ENCODE results near the gene BSCL2. TPM values are rescaled to one million over a fixed set of nuclear protein-coding genes. Genes with fewer than 3 reads are reported as not detected.
A peak's percentile ranks its signal among the peaks of the same experiment; 100 is the strongest.
"Not testable (repeated sequence)": the region's sequence is repeated elsewhere in the genome, so short reads cannot be mapped to it uniquely, and the experiment has no call there.

Gene BSCL2
- total RNA-seq, 1 donor from 2014 or later, result 42.4 TPM

- no peak for ATAC-seq
Measured at GRCh38 chr11:62682518-62682917, 24.7 kb downstream of the BSCL2 start.

GRCh38 chr11:62680825-62681240 is 26.4 kb downstream of the BSCL2 start:
- peak; percentile 77 for ATAC-seq

DNA sequence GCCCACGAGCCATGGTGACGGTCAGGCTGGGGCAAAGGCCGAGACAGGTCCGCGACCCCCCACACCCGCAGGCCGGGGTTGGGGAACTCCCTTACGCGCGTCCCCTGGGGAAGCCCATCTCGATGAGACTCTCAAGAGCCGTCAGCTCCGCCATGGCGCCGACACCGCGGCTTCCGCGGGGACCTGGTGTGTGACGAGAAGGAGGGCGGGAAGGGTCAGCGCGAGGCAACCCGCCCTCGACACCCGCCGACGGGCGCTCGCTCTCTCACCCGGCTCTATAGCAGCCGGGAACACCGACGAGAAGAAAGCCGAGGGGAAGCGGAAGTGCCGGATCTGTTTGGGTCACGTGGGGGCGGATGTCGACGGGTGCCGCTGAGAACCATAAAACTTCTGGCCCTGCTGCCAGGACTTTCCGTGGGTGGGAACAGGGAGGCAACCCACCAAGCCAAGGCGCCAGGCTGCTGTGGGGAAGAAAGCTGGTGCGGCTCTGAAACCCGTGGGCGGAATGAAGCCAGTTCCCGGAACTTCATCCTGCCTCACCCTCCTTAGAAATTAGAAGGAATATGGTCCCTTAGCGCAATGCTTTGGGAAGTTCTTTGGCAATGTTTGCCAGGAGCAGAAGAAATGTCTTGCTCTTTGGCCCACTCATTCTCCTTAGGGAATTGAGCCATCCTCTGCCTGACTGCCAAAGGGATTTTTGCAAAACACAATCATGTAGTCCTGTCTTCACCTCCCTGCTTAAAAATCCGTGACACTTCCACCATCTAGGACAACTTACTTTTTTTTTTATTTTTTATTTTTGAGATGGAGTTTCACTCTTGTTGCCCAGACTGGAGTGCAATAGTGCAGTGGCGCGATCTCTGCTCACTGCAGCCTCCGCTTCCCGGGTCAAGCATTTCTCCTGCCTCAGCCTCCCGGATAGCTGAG is 28.2 kb downstream of the BSCL2 start, which contains the start of gene UBXN1:
UBXN1 (minus strand) TSS at position 304 of the 927 bp plus-strand sequence; CDS start at position 154, 150 bp downstream.
- peak; percentile 84 for ATAC-seq

DNA sequence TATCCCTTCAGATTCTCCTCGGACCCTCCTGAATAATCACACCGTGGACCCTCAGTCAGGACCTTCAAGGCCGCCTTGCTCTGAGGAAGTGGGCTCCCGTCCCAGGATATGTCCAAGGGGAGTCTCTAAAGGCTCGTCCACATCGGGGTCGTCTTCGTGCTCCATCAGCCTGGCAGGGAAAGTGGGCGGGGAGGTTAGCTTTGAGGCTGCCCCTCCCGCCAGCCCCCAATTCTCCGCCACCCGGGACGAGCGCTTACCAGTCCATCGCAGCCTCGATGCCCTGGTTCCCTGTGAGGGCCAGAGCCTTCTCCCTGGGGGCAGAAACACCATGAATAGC is 28.8 kb downstream of the BSCL2 start:
- ATAC-seq, result no peak

DNA sequence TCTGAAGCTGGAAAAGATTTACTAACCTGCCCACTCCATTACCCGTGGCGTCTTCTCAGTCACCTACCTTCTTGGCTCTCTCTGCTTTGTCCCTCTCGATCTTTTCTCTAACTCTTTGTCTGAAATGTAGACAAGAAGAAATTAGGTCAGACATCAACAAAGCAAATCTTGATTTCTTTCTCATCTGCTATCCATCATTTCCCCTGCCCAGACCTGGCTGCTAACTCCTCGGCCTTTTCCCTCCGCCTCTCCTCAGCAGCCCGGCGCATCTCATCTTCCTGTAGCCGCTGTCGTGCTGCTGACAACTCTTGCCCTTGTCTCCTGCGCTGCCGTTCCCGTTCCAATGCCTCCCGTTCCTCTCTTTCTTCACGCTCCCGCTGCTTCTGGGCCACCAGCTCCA is 29.5 kb downstream of the BSCL2 start:
- no peak for ATAC-seq

GRCh38 chr11:62677156-62677555 is 30.1 kb downstream of the BSCL2 start:
- ATAC-seq, result no peak

DNA sequence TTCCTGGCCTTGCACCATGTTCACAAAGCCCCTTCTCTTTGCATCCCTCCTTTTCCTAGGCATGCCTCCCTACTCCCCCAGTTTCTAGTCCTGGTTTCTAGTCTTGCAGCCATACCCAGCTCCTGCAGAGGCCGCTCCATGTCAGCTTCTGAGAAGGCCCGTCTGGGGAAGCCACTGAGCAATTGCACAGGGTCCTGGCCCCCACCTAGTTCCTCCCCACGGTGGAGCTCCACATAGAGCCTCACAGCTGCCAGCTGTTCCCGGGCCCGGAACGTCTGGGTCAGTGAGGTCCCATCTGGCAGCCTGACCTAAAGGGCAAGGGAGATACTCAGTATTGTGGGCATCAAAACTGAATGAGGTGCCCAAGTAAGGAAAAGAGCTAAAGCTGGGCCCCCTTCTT is 30.5 kb downstream of the BSCL2 start:
- ATAC-seq, result no peak

GRCh38 chr11:62675415-62675814 is 31.8 kb downstream of the BSCL2 start:
- ATAC-seq, result not testable (repeated sequence)

DNA sequence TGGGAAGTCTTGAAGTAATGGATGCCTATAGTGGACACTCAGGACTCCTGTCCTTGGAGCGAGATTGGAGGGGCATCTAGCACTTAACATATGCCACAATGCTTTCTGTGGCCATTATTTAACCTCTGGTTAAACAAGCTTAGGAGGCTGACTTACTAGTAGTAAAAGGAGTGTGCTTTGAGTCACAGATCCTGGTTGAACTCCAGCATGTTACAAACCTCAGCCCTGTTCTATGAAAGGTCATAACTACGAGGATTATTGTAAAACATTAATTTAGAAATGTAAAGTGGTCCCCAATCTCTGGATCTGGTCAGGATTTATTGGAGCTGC is 34.1 kb downstream of the BSCL2 start:
- peak; percentile 43 for ATAC-seq

- ATAC-seq, result peak; percentile 75
Measured at GRCh38 chr11:62671608-62672389, 35.4 kb downstream of the BSCL2 start, which contains the start of the genes LBHD1 and UQCC3. TSS of gene LBHD1 (minus strand) at chr11:62672267. CDS start at chr11:62670031, 2,236 bp downstream. TSS of gene UQCC3 (plus strand) at chr11:62671673. CDS start at chr11:62671746, 73 bp downstream.

DNA sequence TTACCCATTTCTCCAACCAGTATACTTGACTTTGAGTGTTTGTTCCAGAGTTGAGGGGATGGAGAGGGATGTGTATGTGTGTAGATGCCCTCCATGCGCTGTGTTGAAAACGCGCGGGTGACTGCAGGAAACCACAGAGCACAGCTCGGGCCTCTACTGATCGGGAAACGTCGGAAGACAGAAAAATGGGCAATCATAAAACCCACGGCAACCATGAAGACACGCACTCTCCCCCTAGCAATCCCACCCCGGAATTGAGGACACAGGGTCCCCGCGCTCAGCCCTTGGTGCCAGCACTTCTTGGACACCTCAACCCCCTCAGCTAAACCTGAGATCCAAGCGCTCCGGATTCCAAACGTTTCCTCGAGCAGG is 36.0 kb downstream of the BSCL2 start:
- ATAC-seq, result peak; percentile 32

GRCh38 chr11:62669420-62670161 is 37.6 kb downstream of the BSCL2 start:
- ATAC-seq, result no peak

- ATAC-seq, result no peak
Measured at GRCh38 chr11:62667460-62667859, 39.8 kb downstream of the BSCL2 start.

- ATAC-seq, result no peak
Measured at GRCh38 chr11:62666259-62666926, 40.8 kb downstream of the BSCL2 start.

GRCh38 chr11:62665599-62666258 is 41.5 kb downstream of the BSCL2 start:
- peak; percentile 33 for ATAC-seq

- peak; percentile 95 for ATAC-seq
Measured at GRCh38 chr11:62665075-62665598, 42.1 kb downstream of the BSCL2 start, which contains the start of the genes C11orf98 and CSKMT. TSS of gene C11orf98 (minus strand) at chr11:62665210. CDS start at chr11:62665169, 41 bp downstream. TSS of gene CSKMT (plus strand) at chr11:62665312. CDS start at chr11:62665880, 568 bp downstream.

- peak; percentile 65 for ATAC-seq
Measured at GRCh38 chr11:62664405-62665074, 42.7 kb downstream of the BSCL2 start.

- no peak for ATAC-seq
Measured at GRCh38 chr11:62656796-62657429, 50.3 kb downstream of the BSCL2 start.

DNA sequence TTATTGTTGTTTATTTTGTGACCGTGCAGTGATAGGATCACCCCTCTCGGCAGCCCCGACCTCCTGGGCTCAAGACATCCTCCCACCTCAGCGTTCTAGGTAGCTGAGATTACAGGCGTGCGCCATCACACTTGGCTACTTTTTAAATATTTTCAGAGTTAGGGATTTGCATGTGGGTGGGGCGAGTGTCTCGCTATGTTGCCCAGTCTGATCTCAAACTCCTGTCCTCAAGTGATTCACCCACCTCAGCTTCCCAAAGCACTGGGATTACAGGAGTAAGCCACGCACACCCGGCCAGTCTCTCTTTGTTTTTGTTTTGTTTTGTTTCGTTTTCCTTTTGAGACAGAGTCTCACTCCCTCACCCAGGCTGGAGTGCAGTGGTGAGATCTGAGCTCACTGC is 52.9 kb downstream of the BSCL2 start:
- ATAC-seq, result no peak

All from esophagus mucosa (tissue), 1 donor.